Measurements from ENCODE around the gene SOX5.

SOX5 gene

GRCh38 chr12:23648546-23648945, 300.9 kb downstream of the SOX5 start:
- no peak overlapping the region for H3K4me3 ChIP-seq (ENCODE audit: control insufficient read depth, low read depth, low read length)
- no peak for DNase-seq (ENCODE audit: low read depth)
- TF ChIP-seq CTCF (conservative IDR thresholded peaks at IDR 0.05; ENCODE audit: control insufficient read depth, insufficient read depth, low read depth, low read length), result no peak

- H3K4me3 ChIP-seq (ENCODE audit: control insufficient read depth, low read depth, low read length), result no peak overlapping the region
- DNase-seq (ENCODE audit: low read depth), result no peak
- TF ChIP-seq CTCF (conservative IDR thresholded peaks at IDR 0.05; ENCODE audit: control insufficient read depth, insufficient read depth, low read depth, low read length), result no peak
Measured at GRCh38 chr12:23640754-23641153, 308.7 kb downstream of the SOX5 start.

- no peak for TF ChIP-seq CTCF (conservative IDR thresholded peaks at IDR 0.05; ENCODE audit: control insufficient read depth, insufficient read depth, low read depth, low read length)
- no peak overlapping the region for H3K4me3 ChIP-seq (ENCODE audit: control insufficient read depth, low read depth, low read length)
Measured at GRCh38 chr12:23634344-23634743, 315.1 kb downstream of the SOX5 start.

GRCh38 chr12:23631786-23632377, 317.6 kb downstream of the SOX5 start:
- no peak overlapping the region for H3K4me3 ChIP-seq (ENCODE audit: control insufficient read depth, low read depth, low read length)
- no peak for TF ChIP-seq CTCF (conservative IDR thresholded peaks at IDR 0.05; ENCODE audit: control insufficient read depth, insufficient read depth, low read depth, low read length)
- DNase-seq (ENCODE audit: low read depth), result peak; percentile 30

More at GRCh38 chr12:23634344-23634743, 315.1 kb downstream of the SOX5 start:
- no peak for DNase-seq (ENCODE audit: low read depth)

- H3K4me3 ChIP-seq (ENCODE audit: control insufficient read depth, low read depth, low read length), result no peak overlapping the region
- no peak for TF ChIP-seq CTCF (conservative IDR thresholded peaks at IDR 0.05; ENCODE audit: control insufficient read depth, insufficient read depth, low read depth, low read length)
- DNase-seq (ENCODE audit: low read depth), result no peak
Measured at GRCh38 chr12:23630524-23630923, 318.9 kb downstream of the SOX5 start.

- H3K4me3 ChIP-seq (ENCODE audit: control insufficient read depth, low read depth, low read length), result no peak overlapping the region
- DNase-seq (ENCODE audit: low read depth), result no peak
- TF ChIP-seq CTCF (conservative IDR thresholded peaks at IDR 0.05; ENCODE audit: control insufficient read depth, insufficient read depth, low read depth, low read length), result no peak
Measured at GRCh38 chr12:23628806-23629205, 320.7 kb downstream of the SOX5 start.

- TF ChIP-seq CTCF (conservative IDR thresholded peaks at IDR 0.05; ENCODE audit: control insufficient read depth, insufficient read depth, low read depth, low read length), result no peak
- DNase-seq (ENCODE audit: low read depth), result no peak
- H3K4me3 ChIP-seq (ENCODE audit: control insufficient read depth, low read depth, low read length), result no peak overlapping the region
Measured at GRCh38 chr12:23626791-23627190, 322.7 kb downstream of the SOX5 start.

Measured in fibroblast of mammary gland (primary cell).